Measurements from ENCODE around the gene PRDM10. TPM values are rescaled to one million over a fixed set of nuclear protein-coding genes. Genes with fewer than 3 reads are reported as not detected.

PRDM10 gene
- total and polyA plus RNA-seq, 2 donors (not counting 1 experiment from before 2014, with no cell fraction given), result 2.5 to 2.9 TPM

DNA sequence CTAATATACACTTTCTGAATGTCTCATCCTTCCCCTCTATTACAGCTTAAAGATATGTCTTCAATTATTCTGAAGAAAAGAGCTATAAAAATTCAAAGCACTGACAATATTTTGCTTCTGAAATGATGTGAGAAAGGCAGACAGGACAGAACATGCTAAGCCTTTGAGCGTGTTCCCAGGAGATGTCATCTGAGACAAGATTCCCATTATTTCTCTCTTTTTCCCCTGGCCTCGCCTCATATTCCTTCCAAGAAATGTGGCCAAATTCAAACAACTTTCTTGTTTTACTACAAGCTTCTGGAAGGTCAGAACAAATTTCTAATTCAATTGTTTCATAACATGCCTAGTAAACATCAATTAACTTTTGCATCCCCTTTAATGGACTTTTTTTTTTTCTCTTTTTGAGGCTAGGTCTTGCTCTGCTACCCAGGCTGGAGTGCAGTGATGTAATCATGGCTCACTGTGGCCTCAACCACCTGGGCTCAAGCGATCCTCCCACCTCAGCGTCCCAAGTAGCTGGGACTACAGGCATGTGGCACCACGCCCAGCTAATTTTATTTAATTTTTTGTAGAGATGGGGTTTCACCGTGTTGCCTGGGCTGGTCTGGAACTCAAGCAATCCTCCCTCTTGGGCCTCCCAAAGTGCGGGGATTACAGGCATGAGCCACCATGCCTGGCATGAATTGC, 70.1 kb downstream of the PRDM10 start:
- Histone ChIP-seq H3K27ac (ENCODE audit: insufficient read depth, low read length) (no peak overlapping the region), H4K20me1 (ENCODE audit: control insufficient read depth, extremely low read depth, insufficient read depth, low read length) (no peaks in the 10 kb centered on the region), H3K4me2 (ENCODE audit: extremely low read depth, insufficient read depth, low read length) (no peak overlapping the region), H3K9ac (ENCODE audit: insufficient read depth, low read length) (no peak overlapping the region), H3K36me3 (ENCODE audit: control insufficient read depth, insufficient read depth, low read length) (peaks cover 3% of the 10 kb centered on the region), H2AFZ (ENCODE audit: low read length) (no peak overlapping the region), H3K4me3 (replicated peaks in 1 of 4; ENCODE audit: control extremely low read depth in 1 of 4, insufficient read depth in 1 of 4, low read depth in 3 of 4, low read length in 4 of 4) (no peak overlapping the region), H3K9me3 (ENCODE audit: control insufficient read depth, insufficient read depth, low read depth, low read length) (no peaks in the 10 kb centered on the region), H3K79me2 (ENCODE audit: control insufficient read depth, insufficient read depth, low read length) (no peaks in the 10 kb centered on the region), H3K4me1 (ENCODE audit: control insufficient read depth, extremely low read depth, insufficient read depth, low read length) (no peaks in the 10 kb centered on the region), H3K27me3 (ENCODE audit: control insufficient read depth, insufficient read depth, low read length) (no peaks in the 10 kb centered on the region)
- DNase-seq (ENCODE audit: low read depth in 2 of 2), result no peak
- no peak for TF ChIP-seq CTCF (conservative IDR thresholded peaks at IDR 0.05 in 1 of 2, IDR thresholded peaks at IDR 0.05 in 1 of 2; ENCODE audit: low read depth in 1 of 2, low read length in 2 of 2)
- TF ChIP-seq EZH2 (IDR thresholded peaks at IDR 0.05; ENCODE audit: low read length, missing control alignments), result no peak

DNA sequence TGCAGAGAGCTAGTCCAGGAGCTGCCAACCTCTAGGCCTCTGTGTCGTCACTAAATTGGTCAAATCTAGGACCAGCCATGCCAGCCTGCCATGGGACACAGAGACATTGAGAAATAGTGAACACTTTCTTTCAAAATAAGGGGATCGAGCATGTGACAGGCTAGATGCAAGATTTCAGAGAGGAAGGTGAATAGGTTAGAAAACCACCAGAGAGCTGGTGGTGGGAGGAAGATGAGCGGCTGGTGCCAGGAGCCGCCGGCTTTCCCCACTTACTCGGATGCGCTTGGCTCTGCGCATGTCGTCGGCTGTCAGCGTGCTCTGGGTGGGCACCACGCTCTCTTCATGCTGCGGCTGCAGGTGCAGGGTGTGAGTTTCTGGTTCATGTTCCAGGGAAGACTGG, 71.9 kb downstream of the PRDM10 start:
- H4K20me1 ChIP-seq (ENCODE audit: control insufficient read depth, extremely low read depth, insufficient read depth, low read length), result no peaks in the 10 kb centered on the region
- no peak overlapping the region for H3K4me2 ChIP-seq (ENCODE audit: extremely low read depth, insufficient read depth, low read length)
- H3K4me3 ChIP-seq (replicated peaks in 1 of 4; ENCODE audit: control extremely low read depth in 1 of 4, insufficient read depth in 1 of 4, low read depth in 3 of 4, low read length in 4 of 4), result no peak overlapping the region
- H3K79me2 ChIP-seq (ENCODE audit: control insufficient read depth, insufficient read depth, low read length), result no peaks in the 10 kb centered on the region
- H3K27me3 ChIP-seq (ENCODE audit: control insufficient read depth, insufficient read depth, low read length), result no peaks in the 10 kb centered on the region
- no peak for DNase-seq (ENCODE audit: low read depth in 2 of 2)
- no peaks in the 10 kb centered on the region for H3K4me1 ChIP-seq (ENCODE audit: control insufficient read depth, extremely low read depth, insufficient read depth, low read length)
- no peak overlapping the region for H2AFZ ChIP-seq (ENCODE audit: low read length)
- no peak for TF ChIP-seq CTCF (conservative IDR thresholded peaks at IDR 0.05 in 1 of 2, IDR thresholded peaks at IDR 0.05 in 1 of 2; ENCODE audit: low read depth in 1 of 2, low read length in 2 of 2)
- no peak for TF ChIP-seq EZH2 (IDR thresholded peaks at IDR 0.05; ENCODE audit: low read length, missing control alignments)
- no peak overlapping the region for H3K27ac ChIP-seq (ENCODE audit: insufficient read depth, low read length)
- H3K9me3 ChIP-seq (ENCODE audit: control insufficient read depth, insufficient read depth, low read depth, low read length), result no peaks in the 10 kb centered on the region
- H3K36me3 ChIP-seq (ENCODE audit: control insufficient read depth, insufficient read depth, low read length), result peaks cover 3% of the 10 kb centered on the region
- H3K9ac ChIP-seq (ENCODE audit: insufficient read depth, low read length), result no peak overlapping the region

- TF ChIP-seq EZH2 (IDR thresholded peaks at IDR 0.05; ENCODE audit: low read length, missing control alignments), result no peak
- no peak for TF ChIP-seq CTCF (conservative IDR thresholded peaks at IDR 0.05 in 1 of 2, IDR thresholded peaks at IDR 0.05 in 1 of 2; ENCODE audit: low read depth in 1 of 2, low read length in 2 of 2)
- no peaks in the 10 kb centered on the region for H3K4me1 ChIP-seq (ENCODE audit: control insufficient read depth, extremely low read depth, insufficient read depth, low read length)
- no peaks in the 10 kb centered on the region for H3K9me3 ChIP-seq (ENCODE audit: control insufficient read depth, insufficient read depth, low read depth, low read length)
- H3K4me3 ChIP-seq (replicated peaks in 1 of 4; ENCODE audit: control extremely low read depth in 1 of 4, insufficient read depth in 1 of 4, low read depth in 3 of 4, low read length in 4 of 4), result no peak overlapping the region
- no peak overlapping the region for H3K4me2 ChIP-seq (ENCODE audit: extremely low read depth, insufficient read depth, low read length)
- DNase-seq (ENCODE audit: low read depth in 2 of 2), result peak in 1 of 2 donors; percentile 45
- no peaks in the 10 kb centered on the region for H3K27me3 ChIP-seq (ENCODE audit: control insufficient read depth, insufficient read depth, low read length)
- no peak overlapping the region for H2AFZ ChIP-seq (ENCODE audit: low read length)
- no peaks in the 10 kb centered on the region for H4K20me1 ChIP-seq (ENCODE audit: control insufficient read depth, extremely low read depth, insufficient read depth, low read length)
- H3K9ac ChIP-seq (ENCODE audit: insufficient read depth, low read length), result no peak overlapping the region
- H3K36me3 ChIP-seq (ENCODE audit: control insufficient read depth, insufficient read depth, low read length), result peaks cover 3% of the 10 kb centered on the region
- H3K27ac ChIP-seq (ENCODE audit: insufficient read depth, low read length), result no peak overlapping the region
- H3K79me2 ChIP-seq (ENCODE audit: control insufficient read depth, insufficient read depth, low read length), result no peaks in the 10 kb centered on the region
Observed at GRCh38 chr11:129930296-129930695, 72.3 kb downstream of the PRDM10 start.

Measured in fibroblast of lung (primary cell).